ENCODE data around the gene RHEBL1. TPM values are rescaled to one million over a fixed set of nuclear protein-coding genes. Genes with fewer than 3 reads are reported as not detected.

The RHEBL1 gene
- total and polyA plus RNA-seq, 11 donors: 0.19 to 2.0 (median 0.43) TPM; not detected in 5

DNA sequence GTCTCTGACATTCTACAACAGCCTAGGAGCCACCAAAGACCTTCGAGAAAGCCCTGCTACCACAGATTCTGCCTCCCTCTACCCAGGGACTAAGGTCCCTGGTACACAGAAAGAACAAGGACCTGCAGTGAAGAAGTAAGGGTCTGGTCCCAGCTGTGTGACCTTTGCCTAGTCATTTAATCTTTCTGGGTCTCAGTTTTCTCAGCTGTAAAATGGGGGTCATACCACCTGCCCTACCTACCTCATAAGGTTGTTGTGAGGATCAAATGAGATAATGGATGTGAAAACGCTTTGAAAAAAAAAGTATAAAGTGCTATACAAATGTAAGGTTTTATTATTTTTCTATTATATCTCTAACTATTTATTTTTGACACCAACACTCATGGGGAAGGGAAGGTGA is 46.0 kb downstream of the RHEBL1 start:
- H3K27ac ChIP-seq: no peak overlapping the region
- H3K4me1 ChIP-seq: peaks cover 0 to 10% (median 6%) of the 10 kb centered on the region in 12 donors
- H3K9me3 ChIP-seq: no peaks in the 10 kb centered on the region
- intact Hi-C loops (cut with DNase I): loop anchor here in 1 of 10 donors (5.0 kb wide), 1 partner anchor 33 kb away; no protein-coding TSS in a partner anchor
- 89 to 96% (median 95%) methylated on average over 2 of the region's 2 CpGs for WGBS, 4 donors
- H3K4me3 ChIP-seq: no peak overlapping the region
- no peak for TF ChIP-seq CTCF (IDR thresholded peaks at IDR 0.05)
- no peak for TF ChIP-seq POLR2A (IDR thresholded peaks at IDR 0.05)
- DNase-seq (no peak), ATAC-seq (no peak)
- peaks cover 0 to 83% (median 80%) of the 10 kb centered on the region in 9 donors for H3K36me3 ChIP-seq
- H3K27me3 ChIP-seq: no peaks in the 10 kb centered on the region

DNA sequence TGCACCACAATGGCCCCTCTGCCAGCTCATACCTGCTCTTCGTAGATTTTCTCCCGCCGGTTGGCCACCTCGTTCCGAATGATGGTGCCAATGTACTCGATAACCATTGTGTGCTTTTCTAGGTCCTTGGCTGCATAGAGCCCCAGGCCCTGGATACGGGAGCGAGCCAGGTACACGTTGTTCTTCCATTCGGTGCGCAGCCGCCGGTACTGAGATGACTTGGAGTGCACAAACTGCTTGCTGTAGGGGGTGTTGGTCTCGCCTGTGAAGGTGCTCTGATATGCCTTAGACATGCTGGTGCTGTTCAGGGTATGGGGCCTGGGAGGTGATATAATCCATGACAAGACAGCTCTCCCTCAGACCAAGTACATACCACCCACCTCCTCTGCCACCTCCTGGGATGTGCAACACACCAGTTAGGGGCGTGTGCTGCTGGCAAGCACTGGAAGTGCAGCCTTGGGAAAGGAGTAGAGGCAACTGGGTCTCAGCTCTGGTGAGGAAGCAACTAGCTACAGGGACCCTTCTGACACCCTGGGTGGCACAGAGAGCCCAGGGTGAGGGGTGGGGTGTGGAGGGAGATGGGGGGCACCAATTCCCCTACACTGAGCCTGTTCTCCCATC is 47.1 kb downstream of the RHEBL1 start:
- intact Hi-C loops (cut with DNase I): loop anchor here in 1 of 10 donors (5.0 kb wide), 1 partner anchor 35 kb away; no protein-coding TSS in a partner anchor
- peaks cover 0 to 72% (median 69%) of the 10 kb centered on the region in 9 donors for H3K36me3 ChIP-seq
- H3K27me3 ChIP-seq: no peaks in the 10 kb centered on the region
- peaks cover 0 to 13% (median 8%) of the 10 kb centered on the region in 12 donors for H3K4me1 ChIP-seq
- ATAC-seq: no peak
- H3K27ac ChIP-seq: no peak overlapping the region
- DNase-seq: peak in 1 of 5 donors; percentile 18
- 91 to 93% (median 92%) methylated on average over 15 of the region's 15 CpGs for WGBS, 4 donors
- no peak for TF ChIP-seq CTCF (IDR thresholded peaks at IDR 0.05)
- no peak for TF ChIP-seq POLR2A (IDR thresholded peaks at IDR 0.05)
- H3K9me3 ChIP-seq: no peaks in the 10 kb centered on the region
- H3K4me3 ChIP-seq: no peak overlapping the region

DNA sequence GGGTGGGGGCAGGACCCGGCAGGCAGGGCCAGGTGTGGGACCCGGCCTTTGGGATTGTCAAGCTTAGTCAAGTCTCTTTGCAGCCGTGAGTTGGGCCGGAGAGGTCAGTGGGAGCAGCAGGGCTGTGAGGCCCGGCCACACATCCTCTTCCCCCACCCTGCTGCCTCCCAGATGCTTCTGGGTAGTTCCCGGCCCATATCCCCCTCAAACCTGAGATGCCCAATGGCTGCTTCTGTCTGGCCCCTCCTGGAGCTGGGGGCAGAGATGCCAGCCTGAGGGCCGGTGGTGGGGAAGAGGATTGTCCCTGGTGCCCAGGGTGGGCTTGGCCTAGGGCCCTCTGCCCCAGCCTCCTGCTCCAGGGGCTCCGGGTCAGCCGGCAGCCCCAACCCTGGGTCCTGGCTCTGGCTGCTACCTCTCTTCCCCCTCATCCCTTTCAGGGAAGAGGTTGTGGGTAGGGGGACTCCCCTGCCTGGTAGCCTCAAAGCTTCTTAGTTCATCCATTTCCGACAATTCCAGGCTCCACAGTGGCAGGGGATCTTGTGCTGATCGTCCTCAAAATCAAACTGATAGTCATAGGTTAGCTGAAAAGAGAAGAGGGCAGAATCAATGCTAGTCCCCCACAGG is 48.4 kb downstream of the RHEBL1 start:
- TF ChIP-seq POLR2A (IDR thresholded peaks at IDR 0.05) (no peak), CTCF (IDR thresholded peaks at IDR 0.05) (no peak)
- H3K27ac ChIP-seq: no peak overlapping the region
- intact Hi-C loops (cut with DNase I): loop anchor here in 1 of 10 donors (5.0 kb wide), 1 partner anchor 36 kb away; no protein-coding TSS in a partner anchor
- H3K27me3 ChIP-seq: no peaks in the 10 kb centered on the region
- DNase-seq (peak in 1 of 5 donors; percentile 36), ATAC-seq (no peak)
- peaks cover 0 to 59% (median 56%) of the 10 kb centered on the region in 9 donors for H3K36me3 ChIP-seq
- H3K4me3 ChIP-seq: no peak overlapping the region
- H3K9me3 ChIP-seq: no peaks in the 10 kb centered on the region
- 77 to 81% (median 81%) methylated on average over 9 to 11 of the region's 11 CpGs for WGBS, 4 donors
- peaks cover 0 to 25% (median 17%) of the 10 kb centered on the region in 12 donors for H3K4me1 ChIP-seq

DNA sequence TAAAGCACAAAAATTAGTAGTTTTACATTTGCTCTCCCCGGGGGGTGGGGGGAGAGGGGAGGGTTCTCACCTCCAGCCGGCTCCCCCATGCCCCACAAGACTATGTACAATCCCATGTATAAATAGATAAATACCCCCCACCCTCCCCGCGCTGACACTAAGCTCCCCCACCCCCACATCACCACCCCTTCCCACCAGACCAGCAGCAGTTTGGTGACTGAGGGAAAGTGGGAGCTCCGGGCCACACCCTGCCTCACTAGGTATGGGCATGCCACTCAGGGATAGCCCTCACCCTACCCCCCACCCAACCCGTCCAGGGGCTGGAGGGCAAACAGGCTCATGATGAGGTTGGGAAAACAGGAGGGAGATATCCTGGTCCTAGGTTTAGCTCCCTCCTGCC is 49.3 kb downstream of the RHEBL1 start:
- 78 to 88% (median 82%) methylated on average over 6 of the region's 6 CpGs for WGBS, 4 donors
- Histone ChIP-seq H3K4me1 (peaks cover 0 to 31% (median 19%) of the 10 kb centered on the region in 12 donors), H3K4me3 (no peak overlapping the region), H3K27me3 (no peaks in the 10 kb centered on the region), H3K9me3 (no peaks in the 10 kb centered on the region), H3K27ac (peak overlapping the region in 2 of 12 donors; percentile 95 to 96), H3K36me3 (peaks cover 0 to 49% (median 46%) of the 10 kb centered on the region in 9 donors)
- intact Hi-C loops (cut with DNase I): loop anchor here in 1 of 10 donors (5.0 kb wide), 1 partner anchor 37 kb away; no protein-coding TSS in a partner anchor
- peak in 2 of 5 donors; percentile 19 to 28 for DNase-seq
- ATAC-seq: no peak
- TF ChIP-seq POLR2A (IDR thresholded peaks at IDR 0.05): no peak
- TF ChIP-seq CTCF (IDR thresholded peaks at IDR 0.05): no peak

All from heart left ventricle (tissue), 16 donors.